NCI-H1105 treated with DMSO at 0.1 percent for 48 hours (cell line): ENCODE measurements around the gene NUMB.

Experiments
- DNase-seq: peaks from one replicate; lab custom pipeline; 2025; lab: John Stamatoyannopoulos, UW

Gene NUMB

GRCh38 chr14:73289729-73290128, 168.6 kb downstream of the NUMB start:
- no peak for DNase-seq

GRCh38 chr14:73289308-73289707, 169.0 kb downstream of the NUMB start:
- DNase-seq, result no peak

GRCh38 chr14:73287071-73287470, 171.3 kb downstream of the NUMB start:
- DNase-seq, result no peak

GRCh38 chr14:73286598-73286997, 171.7 kb downstream of the NUMB start:
- no peak for DNase-seq

- DNase-seq, result no peak
These were observed 172.4 kb downstream of the NUMB start for GRCh38 chr14:73285979-73286378.

- DNase-seq, result peak; percentile 12
These were observed 174.6 kb downstream of the NUMB start for GRCh38 chr14:73283608-73284379.

- no peak for DNase-seq
These were observed 177.4 kb downstream of the NUMB start for GRCh38 chr14:73280903-73281302.

GRCh38 chr14:73277376-73277775, 181.0 kb downstream of the NUMB start:
- DNase-seq, result no peak

- DNase-seq, result no peak
These were observed 181.5 kb downstream of the NUMB start for GRCh38 chr14:73276836-73277235.

- DNase-seq, result no peak
These were observed 184.5 kb downstream of the NUMB start for GRCh38 chr14:73273799-73274198.

GRCh38 chr14:73272393-73272792, 186.0 kb downstream of the NUMB start:
- no peak for DNase-seq

- DNase-seq, result peak; percentile 41
These were observed 188.4 kb downstream of the NUMB start for GRCh38 chr14:73269729-73270531.

- no peak for DNase-seq
These were observed 190.9 kb downstream of the NUMB start for GRCh38 chr14:73267474-73267873.

GRCh38 chr14:73266317-73266716, 192.0 kb downstream of the NUMB start:
- no peak for DNase-seq

- DNase-seq, result no peak
These were observed 192.7 kb downstream of the NUMB start for GRCh38 chr14:73265721-73266046.

GRCh38 chr14:73264885-73265720, 193.2 kb downstream of the NUMB start:
- no peak for DNase-seq

- DNase-seq, result no peak
These were observed 194.1 kb downstream of the NUMB start for GRCh38 chr14:73264080-73264884.

- DNase-seq, result peak; percentile 27
These were observed 194.7 kb downstream of the NUMB start for GRCh38 chr14:73263606-73264005.

- DNase-seq, result no peak
These were observed 195.7 kb downstream of the NUMB start for GRCh38 chr14:73262427-73263183.

- no peak for DNase-seq
These were observed 196.6 kb downstream of the NUMB start for GRCh38 chr14:73261520-73262426.
